A549 (cell line): ENCODE measurements around the gene GPR160. TPM values are rescaled to one million over a fixed set of nuclear protein-coding genes. Genes with fewer than 3 reads are reported as not detected.

Source experiments
- ATAC-seq, 2 experiments: fragments of 200-7000 bp in 1 of 2; fragments of >200 bp in 1 of 2; cut with Nextera tagmentation in 1 of 2; cut with Tn5 transposase in 1 of 2; 3 replicates each; pipeline versions ENCODE4 v1.8.0 to v1.9.1; 2018 to 2020; ENCODE audit warnings: mild to moderate bottlenecking in 1 of 2, moderate library complexity in 1 of 2
- CTCF ChIA-PET: fragments of 300-600 bp; sonication (Branson Sonifier 250); formaldehyde crosslinking; extraction: SDS; loops from one replicate; lab custom pipeline; 2021; ENCODE audit warnings: antibody characterized with exemption, inconsistent platforms; lab: Yijun Ruan, JAX
- POLR2A ChIA-PET: fragments of 350-600 bp; formaldehyde crosslinking; extraction: SDS; loops from one replicate; lab custom pipeline; 2021; ENCODE audit warnings: antibody characterized with exemption, inconsistent platforms; lab: Yijun Ruan, JAX
- DNase-seq, 2 experiments: peaks; one replicate each; pipeline versions ENCODE4 v3.0.0 to v3.0.0-alpha.2; 2011 to 2016; ENCODE audit warnings: low read depth in 1 of 2, low spot score in 1 of 2
- FAIRE-seq: peaks from 2 replicates; lab custom pipeline; 2011; peaks lifted over from hg19 to GRCh38; lab: Jason Lieb, UNC
- H3K27ac ChIP-seq, 2 experiments: fragments of >200 bp; sonication (Bioruptor Twin); formaldehyde crosslinking; 3 replicates each; pipeline ENCODE4 v1.5.1; 2016 to 2017
- H3K4me1 ChIP-seq: fragments of >200 bp; sonication (Bioruptor Twin); formaldehyde crosslinking; 3 replicates; pipeline ENCODE4 v1.6.1; 2016
- H3K4me2 ChIP-seq: fragments of >200 bp; sonication (Bioruptor Twin); formaldehyde crosslinking; 3 replicates; pipeline ENCODE4 v1.6.1; 2016
- H3K4me3 ChIP-seq: fragments of >200 bp; sonication (Bioruptor Twin); formaldehyde crosslinking; 3 replicates; pipeline ENCODE4 v1.5.1; 2016
- H3K9me3 ChIP-seq: fragments of >200 bp; sonication (Bioruptor Twin); formaldehyde crosslinking; 3 replicates; pipeline ENCODE4 v1.6.1; 2016
- CBX2 ChIP-seq: fragments of 200-600 bp; sonication (generic); IDR thresholded peaks from 2 replicates; pipeline ENCODE4 v1.6.1; 2016; ENCODE audit warnings: low read depth, mild to moderate bottlenecking, borderline replicate concordance
- CEBPB ChIP-seq, 2 experiments: fragments of >200 bp in 1 of 2; sonication (Bioruptor Twin) in 1 of 2; formaldehyde crosslinking in 1 of 2; IDR thresholded peaks; 2 replicates each; pipeline ENCODE4 v1.6.1; 2012 to 2016
- CHD2 ChIP-seq: fragments of 150-350 bp; IDR thresholded peaks from 2 replicates; pipeline ENCODE4 v1.6.1; 2014; ENCODE audit warnings: low read length; ENCODE audit not compliant: partially characterized antibody
- FOSB ChIP-seq: fragments of 250-450 bp; sonication (Bioruptor Pico); IDR thresholded peaks from 2 replicates; pipeline ENCODE4 v1.5.0; 2020; ENCODE audit warnings: mild to moderate bottlenecking, moderate library complexity
- FOXS1 ChIP-seq: fragments of 250-450 bp; sonication (Bioruptor Pico); IDR thresholded peaks from 2 replicates; pipeline ENCODE4 v1.5.0; 2020; ENCODE audit warnings: mild to moderate bottlenecking, moderate library complexity
- GATA3 ChIP-seq: IDR thresholded peaks from 2 replicates; pipeline ENCODE4 v1.6.1; 2012; ENCODE audit warnings: borderline replicate concordance
- HDAC2 ChIP-seq: fragments of 200-600 bp; sonication (generic); IDR thresholded peaks from 2 replicates; pipeline ENCODE4 v1.6.1; 2016
- HOXB5 ChIP-seq: fragments of 250-450 bp; sonication (Bioruptor Pico); IDR thresholded peaks from 2 replicates; pipeline ENCODE4 v1.5.0; 2020; ENCODE audit warnings: mild to moderate bottlenecking, moderate library complexity
- MAFK ChIP-seq: fragments of 450-650 bp; IDR thresholded peaks from 2 replicates; pipeline ENCODE4 v1.6.1; 2014; ENCODE audit not compliant: partially characterized antibody
- MAZ ChIP-seq: fragments of 150-350 bp; IDR thresholded peaks from 2 replicates; pipeline ENCODE4 v1.6.1; 2014; ENCODE audit warnings: antibody characterized with exemption, low read depth, low read length, borderline replicate concordance
- MYC ChIP-seq: IDR thresholded peaks from 2 replicates; pipeline ENCODE4 v1.6.1; 2012; ENCODE audit warnings: mild to moderate bottlenecking, inconsistent platforms, low read length, improper control_type of control experiment, borderline replicate concordance
- NFE2L2 ChIP-seq: fragments of 150-350 bp; conservative IDR thresholded peaks from 2 replicates; pipeline ENCODE4 v1.6.1; 2014; ENCODE audit warnings: low read length
- PHF8 ChIP-seq: fragments of 200-600 bp; sonication (generic); IDR thresholded peaks from 2 replicates; pipeline ENCODE4 v1.6.1; 2016; ENCODE audit warnings: low read depth, mild to moderate bottlenecking, antibody characterized with exemption, moderate library complexity, borderline replicate concordance
- POLR2A ChIP-seq: IDR thresholded peaks from 2 replicates; pipeline ENCODE4 v1.6.1; 2012; ENCODE audit warnings: mild to moderate bottlenecking, low read length
- RARB ChIP-seq: fragments of 250-450 bp; sonication (Bioruptor Pico); IDR thresholded peaks from 2 replicates; pipeline ENCODE4 v1.8.0; 2021; ENCODE audit warnings: mild to moderate bottlenecking, moderate library complexity
- TP53 ChIP-seq: fragments of 250-450 bp; sonication (Bioruptor Pico); IDR thresholded peaks from 2 replicates; pipeline ENCODE4 v1.5.0; 2021; ENCODE audit warnings: mild to moderate bottlenecking, moderate library complexity
- ZSCAN20 ChIP-seq: fragments of 250-450 bp; sonication (Bioruptor Pico); IDR thresholded peaks from 2 replicates; pipeline ENCODE4 v1.8.0; 2022; ENCODE audit warnings: mild to moderate bottlenecking, moderate library complexity
- WGBS: methylation state at CpG from one replicate; pipeline ENCODE4 v1.1.6; 2017; ENCODE audit errors: missing lambda C conversion rate; 5-methylcytosine and 5-hydroxymethylcytosine counted together
- polyA plus RNA-seq, 4 experiments: library from polyadenylated mRNA; depleted of rRNA in 3 of 4; stranded (reverse); fragments of >200 nt; fragmentation: RNase III in 1 of 4; extraction: RNeasy Plus Mini Kit Qiagen cat#74134 plus additional on column Dnase treatment in 1 of 4; gene quantifications; 2 replicates in 3 of 4; 3 replicates in 1 of 4; pipeline ENCODE4 v1.2.3, GENCODE V29; 2011 to 2017
- TF ChIP-seq, protein P1 (sequence below): IDR thresholded peaks from 2 replicates; pipeline ENCODE4 v1.6.1; 2012
- TF ChIP-seq, protein P2 (sequence below): fragments of 250-450 bp; sonication (Bioruptor Pico); IDR thresholded peaks from 2 replicates; pipeline ENCODE4 v1.5.0; 2020; ENCODE audit warnings: low read depth, mild to moderate bottlenecking, moderate library complexity
- TF ChIP-seq, protein P3 (sequence below): IDR thresholded peaks from 2 replicates; pipeline ENCODE4 v1.6.1; 2012; ENCODE audit warnings: low read depth, borderline replicate concordance

Gene GPR160
- polyA plus RNA-seq, 2 of the 4 experiments (the other 2 are of a cell fraction) = 2.0 to 6.3 TPM

DNA sequence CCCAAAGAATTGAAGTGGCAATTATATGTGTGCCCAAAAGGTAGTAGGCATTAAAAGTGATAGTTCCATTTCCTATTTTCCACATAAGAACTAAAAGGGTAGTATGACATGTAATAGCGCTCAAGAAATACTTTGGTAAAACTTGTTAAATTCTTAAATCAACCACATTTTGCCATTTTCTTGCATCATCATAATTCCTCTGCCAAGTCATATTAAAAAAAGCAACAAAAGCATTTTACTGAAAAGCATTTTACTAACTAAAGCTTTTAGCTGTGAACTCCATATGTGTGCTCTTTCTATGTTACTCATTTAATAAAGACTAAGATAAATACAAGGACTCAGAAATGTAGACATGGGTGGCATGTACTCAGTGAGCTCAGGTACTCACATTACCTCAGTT, 70.1 kb downstream of the GPR160 start (continued):
- TF ChIP-seq, protein P1, sequence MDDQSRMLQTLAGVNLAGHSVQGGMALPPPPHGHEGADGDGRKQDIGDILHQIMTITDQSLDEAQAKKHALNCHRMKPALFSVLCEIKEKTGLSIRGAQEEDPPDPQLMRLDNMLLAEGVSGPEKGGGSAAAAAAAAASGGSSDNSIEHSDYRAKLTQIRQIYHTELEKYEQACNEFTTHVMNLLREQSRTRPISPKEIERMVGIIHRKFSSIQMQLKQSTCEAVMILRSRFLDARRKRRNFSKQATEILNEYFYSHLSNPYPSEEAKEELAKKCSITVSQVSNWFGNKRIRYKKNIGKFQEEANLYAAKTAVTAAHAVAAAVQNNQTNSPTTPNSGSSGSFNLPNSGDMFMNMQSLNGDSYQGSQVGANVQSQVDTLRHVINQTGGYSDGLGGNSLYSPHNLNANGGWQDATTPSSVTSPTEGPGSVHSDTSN = no peak
- TF ChIP-seq MAZ = no peak
- no peak for TF ChIP-seq HDAC2
- TF ChIP-seq MYC = no peak
- TF ChIP-seq, protein P2, sequence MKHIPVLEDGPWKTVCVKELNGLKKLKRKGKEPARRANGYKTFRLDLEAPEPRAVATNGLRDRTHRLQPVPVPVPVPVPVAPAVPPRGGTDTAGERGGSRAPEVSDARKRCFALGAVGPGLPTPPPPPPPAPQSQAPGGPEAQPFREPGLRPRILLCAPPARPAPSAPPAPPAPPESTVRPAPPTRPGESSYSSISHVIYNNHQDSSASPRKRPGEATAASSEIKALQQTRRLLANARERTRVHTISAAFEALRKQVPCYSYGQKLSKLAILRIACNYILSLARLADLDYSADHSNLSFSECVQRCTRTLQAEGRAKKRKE (CRISPR knock-in tag) = no peak
- no peak for TF ChIP-seq CBX2
- no peak for TF ChIP-seq CEBPB (IDR thresholded peaks at IDR 0.05)

DNA sequence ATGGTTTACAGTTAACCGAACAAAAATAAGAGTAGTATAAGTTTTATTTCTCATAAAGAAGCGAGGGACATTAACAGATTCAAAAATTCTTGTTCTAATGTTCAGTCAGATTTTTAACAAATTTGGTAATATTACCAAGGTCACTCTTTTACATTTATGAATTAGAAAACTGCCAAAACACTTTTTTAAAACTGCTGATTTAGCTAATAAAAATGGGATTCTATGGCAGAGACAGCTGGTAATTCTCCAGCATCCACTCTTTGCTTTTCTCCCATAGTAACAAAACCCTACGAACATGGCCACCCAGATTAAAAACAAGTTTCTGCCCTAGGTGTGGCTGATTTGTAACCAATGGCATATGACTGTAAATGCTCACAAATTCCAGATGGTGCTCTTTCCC, 71.2 kb downstream of the GPR160 start:
- ATAC-seq = no peak
- ChIA-PET CTCF (interaction anchor here (0.8 kb wide), 1 partner anchor 8 kb away, joined by 3 read pairs; no protein-coding TSS in a partner anchor), POLR2A (no interaction called here)
- FAIRE-seq = no peak
- TF ChIP-seq MYC = no peak
- TF ChIP-seq MAFK = peak; percentile 86
- Histone ChIP-seq H3K27ac (no peak overlapping the region), H3K9me3 (no peaks in the 10 kb centered on the region), H3K4me1 (no peaks in the 10 kb centered on the region), H3K4me2 (no peak overlapping the region), H3K4me3 (no peak overlapping the region)
- WGBS = 95% methylated on average over 3 of the region's 3 CpGs
- no peak for DNase-seq

DNA sequence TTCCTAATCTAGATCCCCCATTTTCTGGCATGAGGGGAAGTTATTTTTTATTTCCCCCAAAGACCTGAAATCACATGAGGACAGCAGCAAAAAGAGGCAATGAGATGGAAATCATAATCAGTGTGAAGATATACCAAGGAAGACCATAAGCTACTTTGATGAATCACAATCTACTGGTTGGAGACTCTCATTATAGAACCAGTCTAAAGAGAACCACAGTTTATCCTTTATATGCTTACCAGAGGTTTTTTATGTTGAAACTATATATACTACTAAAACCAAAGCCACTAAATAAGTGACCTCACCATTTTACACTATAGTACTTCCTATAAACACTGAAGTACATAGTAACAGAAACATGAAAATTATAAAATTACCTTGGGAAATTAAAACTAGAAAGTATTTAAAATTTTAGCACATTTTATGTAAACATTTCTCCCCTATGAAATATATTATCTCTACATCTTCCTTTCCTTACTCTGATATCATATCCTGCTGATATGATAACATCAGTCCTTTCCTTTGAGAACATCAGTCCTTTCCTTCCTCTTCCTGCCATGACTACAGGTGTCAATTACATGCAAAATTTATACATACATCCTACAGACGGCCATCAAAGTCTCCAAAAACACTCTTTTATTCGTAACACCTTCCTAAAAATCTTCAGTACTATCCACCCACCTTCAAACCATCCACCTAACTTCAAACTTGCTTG, 71.9 kb downstream of the GPR160 start:
- TF ChIP-seq TP53 (CRISPR knock-in tag) (no peak), HOXB5 (CRISPR knock-in tag) (no peak), GATA3 (no peak), FOXS1 (CRISPR knock-in tag) (no peak), RARB (CRISPR knock-in tag) (no peak), PHF8 (no peak), NFE2L2 (no peak)
- TF ChIP-seq, protein P3, sequence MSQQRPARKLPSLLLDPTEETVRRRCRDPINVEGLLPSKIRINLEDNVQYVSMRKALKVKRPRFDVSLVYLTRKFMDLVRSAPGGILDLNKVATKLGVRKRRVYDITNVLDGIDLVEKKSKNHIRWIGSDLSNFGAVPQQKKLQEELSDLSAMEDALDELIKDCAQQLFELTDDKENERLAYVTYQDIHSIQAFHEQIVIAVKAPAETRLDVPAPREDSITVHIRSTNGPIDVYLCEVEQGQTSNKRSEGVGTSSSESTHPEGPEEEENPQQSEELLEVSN = no peak
- TF ChIP-seq, all 56 proteins: peak for 0
- H3K4me3 ChIP-seq = no peak overlapping the region
- CTCF ChIA-PET = no interaction called here

DNA sequence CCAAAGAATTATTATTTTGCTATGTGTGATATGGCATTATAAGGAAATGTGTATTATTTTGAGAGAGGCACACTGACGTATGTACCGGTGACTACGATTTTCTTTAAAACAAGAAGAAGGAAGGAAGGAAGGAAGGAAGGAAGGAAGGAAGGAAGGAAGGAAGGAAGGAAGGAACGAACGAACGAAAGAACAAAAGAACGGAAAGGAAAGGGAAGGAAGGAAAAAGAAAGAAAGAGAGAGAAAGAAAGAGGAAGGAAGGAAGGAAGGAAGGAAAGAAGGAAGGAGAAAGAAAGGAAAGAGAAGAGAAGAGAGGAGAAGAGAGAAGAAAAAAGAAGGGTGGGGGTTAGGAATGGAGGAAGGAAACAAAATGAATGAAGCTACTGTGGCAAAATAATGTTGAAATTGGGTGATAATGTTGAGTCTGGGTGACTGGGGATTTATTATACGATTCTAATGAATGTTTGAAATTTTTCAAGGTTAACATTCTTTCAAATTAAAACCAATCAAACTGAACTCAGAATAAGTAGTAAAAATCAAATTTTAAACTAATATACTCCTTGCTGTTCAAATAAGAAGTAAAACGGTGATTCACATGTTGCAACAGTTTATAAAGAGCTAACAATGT, 73.5 kb downstream of the GPR160 start:
- no peak for FAIRE-seq
- no peak for TF ChIP-seq CHD2
- no peak for TF ChIP-seq POLR2A
- no peak for TF ChIP-seq FOSB (CRISPR knock-in tag)
- TF ChIP-seq ZSCAN20 (CRISPR knock-in tag) = no peak
- Histone ChIP-seq H3K4me3 (no peak overlapping the region), H3K4me1 (no peaks in the 10 kb centered on the region), H3K9me3 (no peaks in the 10 kb centered on the region), H3K4me2 (no peak overlapping the region), H3K27ac (no peak overlapping the region)
- POLR2A ChIA-PET = no interaction called here
- 76% methylated on average over 8 of the region's 9 CpGs for WGBS
- CTCF ChIA-PET = no interaction called here
- DNase-seq = no peak
- no peak for ATAC-seq

More for the DNA sequence above, 71.9 kb downstream of the GPR160 start:
- H3K4me1 ChIP-seq = no peaks in the 10 kb centered on the region
- no peak overlapping the region for H3K27ac ChIP-seq
- no peaks in the 10 kb centered on the region for H3K9me3 ChIP-seq
- POLR2A ChIA-PET = no interaction called here
- ATAC-seq (no peak), FAIRE-seq (no peak), DNase-seq (no peak)
- H3K4me2 ChIP-seq = no peak overlapping the region
- 85% methylated on average over 2 of the region's 2 CpGs for WGBS
